Measurements from ENCODE around the gene UGT2B7.

DNA sequence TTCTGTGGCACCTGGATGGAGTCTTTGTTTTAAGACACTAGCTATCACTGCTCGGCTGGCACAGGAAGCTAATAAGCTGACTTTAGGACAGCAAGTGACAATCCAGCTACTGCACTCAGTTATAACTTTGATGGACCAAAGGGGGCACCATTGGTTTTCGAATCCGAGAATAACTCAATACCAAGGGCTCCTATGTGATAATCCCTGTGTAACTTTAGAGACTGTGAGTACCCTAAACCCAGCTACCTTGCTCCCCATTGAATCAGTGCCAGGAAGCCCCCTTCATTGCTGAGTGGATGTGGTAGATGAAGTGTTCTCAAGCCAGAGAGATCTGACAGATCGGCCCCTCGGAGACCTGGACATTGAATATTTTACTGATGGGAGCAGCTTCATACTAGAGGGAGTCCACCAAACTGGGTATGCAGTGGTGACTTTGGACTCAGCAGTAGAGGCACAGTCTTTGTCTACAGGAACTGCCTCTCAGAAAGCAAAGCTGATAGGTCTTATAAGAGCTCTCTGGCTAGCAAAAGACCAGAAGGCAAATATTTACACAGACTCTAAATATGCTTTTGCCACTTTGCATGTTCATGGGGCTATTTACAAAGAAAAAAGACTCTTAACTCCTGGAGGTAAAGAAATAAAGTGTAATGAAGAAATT lies 35.5 kb upstream of the UGT2B7 start:
- TF ChIP-seq, protein P1, sequence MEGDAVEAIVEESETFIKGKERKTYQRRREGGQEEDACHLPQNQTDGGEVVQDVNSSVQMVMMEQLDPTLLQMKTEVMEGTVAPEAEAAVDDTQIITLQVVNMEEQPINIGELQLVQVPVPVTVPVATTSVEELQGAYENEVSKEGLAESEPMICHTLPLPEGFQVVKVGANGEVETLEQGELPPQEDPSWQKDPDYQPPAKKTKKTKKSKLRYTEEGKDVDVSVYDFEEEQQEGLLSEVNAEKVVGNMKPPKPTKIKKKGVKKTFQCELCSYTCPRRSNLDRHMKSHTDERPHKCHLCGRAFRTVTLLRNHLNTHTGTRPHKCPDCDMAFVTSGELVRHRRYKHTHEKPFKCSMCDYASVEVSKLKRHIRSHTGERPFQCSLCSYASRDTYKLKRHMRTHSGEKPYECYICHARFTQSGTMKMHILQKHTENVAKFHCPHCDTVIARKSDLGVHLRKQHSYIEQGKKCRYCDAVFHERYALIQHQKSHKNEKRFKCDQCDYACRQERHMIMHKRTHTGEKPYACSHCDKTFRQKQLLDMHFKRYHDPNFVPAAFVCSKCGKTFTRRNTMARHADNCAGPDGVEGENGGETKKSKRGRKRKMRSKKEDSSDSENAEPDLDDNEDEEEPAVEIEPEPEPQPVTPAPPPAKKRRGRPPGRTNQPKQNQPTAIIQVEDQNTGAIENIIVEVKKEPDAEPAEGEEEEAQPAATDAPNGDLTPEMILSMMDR (IDR thresholded peaks at IDR 0.05) = no peak
- TF ChIP-seq POLR2AphosphoS5 (IDR thresholded peaks at IDR 0.05; ENCODE audit: low read depth, low read length) (no peak), SIN3A (IDR thresholded peaks at IDR 0.05; ENCODE audit: borderline replicate concordance, insufficient read depth, low read depth, low read length) (no peak), TCF7L2 (IDR thresholded peaks at IDR 0.05; ENCODE audit: low read depth, low read length) (no peak)
- TF ChIP-seq, protein P2, sequence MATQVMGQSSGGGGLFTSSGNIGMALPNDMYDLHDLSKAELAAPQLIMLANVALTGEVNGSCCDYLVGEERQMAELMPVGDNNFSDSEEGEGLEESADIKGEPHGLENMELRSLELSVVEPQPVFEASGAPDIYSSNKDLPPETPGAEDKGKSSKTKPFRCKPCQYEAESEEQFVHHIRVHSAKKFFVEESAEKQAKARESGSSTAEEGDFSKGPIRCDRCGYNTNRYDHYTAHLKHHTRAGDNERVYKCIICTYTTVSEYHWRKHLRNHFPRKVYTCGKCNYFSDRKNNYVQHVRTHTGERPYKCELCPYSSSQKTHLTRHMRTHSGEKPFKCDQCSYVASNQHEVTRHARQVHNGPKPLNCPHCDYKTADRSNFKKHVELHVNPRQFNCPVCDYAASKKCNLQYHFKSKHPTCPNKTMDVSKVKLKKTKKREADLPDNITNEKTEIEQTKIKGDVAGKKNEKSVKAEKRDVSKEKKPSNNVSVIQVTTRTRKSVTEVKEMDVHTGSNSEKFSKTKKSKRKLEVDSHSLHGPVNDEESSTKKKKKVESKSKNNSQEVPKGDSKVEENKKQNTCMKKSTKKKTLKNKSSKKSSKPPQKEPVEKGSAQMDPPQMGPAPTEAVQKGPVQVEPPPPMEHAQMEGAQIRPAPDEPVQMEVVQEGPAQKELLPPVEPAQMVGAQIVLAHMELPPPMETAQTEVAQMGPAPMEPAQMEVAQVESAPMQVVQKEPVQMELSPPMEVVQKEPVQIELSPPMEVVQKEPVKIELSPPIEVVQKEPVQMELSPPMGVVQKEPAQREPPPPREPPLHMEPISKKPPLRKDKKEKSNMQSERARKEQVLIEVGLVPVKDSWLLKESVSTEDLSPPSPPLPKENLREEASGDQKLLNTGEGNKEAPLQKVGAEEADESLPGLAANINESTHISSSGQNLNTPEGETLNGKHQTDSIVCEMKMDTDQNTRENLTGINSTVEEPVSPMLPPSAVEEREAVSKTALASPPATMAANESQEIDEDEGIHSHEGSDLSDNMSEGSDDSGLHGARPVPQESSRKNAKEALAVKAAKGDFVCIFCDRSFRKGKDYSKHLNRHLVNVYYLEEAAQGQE (IDR thresholded peaks at IDR 0.05; ENCODE audit: insufficient read depth in 1 of 2, low read depth in 2 of 2, low read length in 1 of 2) = no peak
